H9 (cell line): ENCODE data around the gene FNDC3B. TPM values are rescaled to one million over a fixed set of nuclear protein-coding genes. Genes with fewer than 3 reads are reported as not detected.

Experiments
- DNase-seq: peaks from one replicate; pipeline ENCODE4 v3.0.0-alpha.2; 2017
- H2AFZ ChIP-seq: one replicate; pipeline ENCODE4 v1.6.1; 2013; ENCODE audit warnings: mild to moderate bottlenecking, low read length, control low read depth, moderate library complexity
- H2AK5ac ChIP-seq: 2 replicates; pipeline ENCODE4 v1.6.1; 2013; ENCODE audit warnings: low read length, control low read depth, mixed read lengths; ENCODE audit not compliant: insufficient read length
- H2BK120ac ChIP-seq: one replicate; pipeline ENCODE4 v1.6.1; 2013; ENCODE audit warnings: low read depth, mild to moderate bottlenecking, low read length, control low read depth, inconsistent platforms; ENCODE audit not compliant: poor library complexity, severe bottlenecking
- H2BK12ac ChIP-seq: 2 replicates; pipeline ENCODE4 v1.6.1; 2013; ENCODE audit warnings: low read length, control low read depth, mixed read lengths, low read depth; ENCODE audit not compliant: insufficient read length
- H2BK15ac ChIP-seq: 2 replicates; pipeline ENCODE4 v1.6.1; 2013; ENCODE audit warnings: low read depth, low read length, control low read depth
- H2BK20ac ChIP-seq: one replicate; pipeline ENCODE4 v1.6.1; 2013; ENCODE audit warnings: low read depth, mild to moderate bottlenecking, low read length, control low read depth, inconsistent platforms; ENCODE audit not compliant: poor library complexity, severe bottlenecking
- H2BK5ac ChIP-seq: 2 replicates; pipeline ENCODE4 v1.6.1; 2013; ENCODE audit warnings: low read length, control low read depth, mixed read lengths; ENCODE audit not compliant: insufficient read length
- H3K14ac ChIP-seq: 2 replicates; pipeline ENCODE4 v1.6.1; 2013; ENCODE audit warnings: low read length, control low read depth; ENCODE audit not compliant: insufficient read depth
- H3K18ac ChIP-seq: 2 replicates; pipeline ENCODE4 v1.6.1; 2013; ENCODE audit warnings: low read depth, mild to moderate bottlenecking, mixed read lengths, low read length, control low read depth; ENCODE audit not compliant: insufficient read length
- H3K23ac ChIP-seq: 2 replicates; pipeline ENCODE4 v1.6.1; 2013; ENCODE audit warnings: low read length, control low read depth, mixed read lengths, low read depth; ENCODE audit not compliant: insufficient read length
- H3K23me2 ChIP-seq: 2 replicates; pipeline ENCODE4 v1.6.1; 2013; ENCODE audit warnings: low read depth, mild to moderate bottlenecking, mixed read lengths, low read length, control low read depth; ENCODE audit not compliant: insufficient read length, poor library complexity, severe bottlenecking
- H3K27ac ChIP-seq: 2 replicates; pipeline ENCODE4 v1.5.1; 2013; ENCODE audit warnings: low read length, control low read depth, mixed read lengths, low read depth; ENCODE audit not compliant: insufficient read length
- H3K27me3 ChIP-seq: 2 replicates; pipeline ENCODE4 v1.6.1; 2013; ENCODE audit warnings: low read length, control low read depth, inconsistent platforms; ENCODE audit not compliant: insufficient read depth
- H3K4ac ChIP-seq: 2 replicates; pipeline ENCODE4 v1.6.1; 2013; ENCODE audit warnings: low read depth, mild to moderate bottlenecking, control low read depth, inconsistent platforms, low read length, moderate library complexity
- H3K4me1 ChIP-seq: 2 replicates; pipeline ENCODE4 v1.6.1; 2013; ENCODE audit warnings: low read length, control low read depth, inconsistent platforms; ENCODE audit not compliant: insufficient read depth
- H3K4me2 ChIP-seq: 2 replicates; pipeline ENCODE4 v1.6.1; 2013; ENCODE audit warnings: low read length, control low read depth, mixed read lengths; ENCODE audit not compliant: insufficient read length, insufficient read depth
- H3K56ac ChIP-seq: 2 replicates; pipeline ENCODE4 v1.6.1; 2013; ENCODE audit warnings: low read depth, mild to moderate bottlenecking, mixed read lengths, low read length, control low read depth; ENCODE audit not compliant: insufficient read length
- H3K79me1 ChIP-seq: 2 replicates; pipeline ENCODE4 v1.6.1; 2013; ENCODE audit warnings: low read depth, mild to moderate bottlenecking, moderate library complexity, low read length, control low read depth, inconsistent platforms; ENCODE audit not compliant: insufficient read depth, poor library complexity, severe bottlenecking
- H3K79me2 ChIP-seq: 2 replicates; pipeline ENCODE4 v1.6.1; 2013; ENCODE audit warnings: low read length, control low read depth, inconsistent platforms; ENCODE audit not compliant: insufficient read depth
- H3K9ac ChIP-seq: 2 replicates; pipeline ENCODE4 v1.6.1; 2013; ENCODE audit warnings: low read length, control low read depth, mixed read lengths; ENCODE audit not compliant: insufficient read length; ENCODE audit errors: extremely low read depth
- H3K9me3 ChIP-seq: one replicate; pipeline ENCODE4 v1.6.1; 2013; ENCODE audit warnings: low read depth, low read length, inconsistent platforms; ENCODE audit not compliant: control insufficient read depth
- H3T11ph ChIP-seq: one replicate; pipeline ENCODE4 v1.6.1; 2013; ENCODE audit warnings: mild to moderate bottlenecking, low read length, control low read depth, inconsistent platforms
- H4K20me1 ChIP-seq: one replicate; pipeline ENCODE4 v1.6.1; 2013; ENCODE audit not compliant: control insufficient read depth, insufficient read length, insufficient read depth
- H4K5ac ChIP-seq: 2 replicates; pipeline ENCODE4 v1.6.1; 2013; ENCODE audit warnings: low read depth, mild to moderate bottlenecking, mixed read lengths, low read length, control low read depth; ENCODE audit not compliant: insufficient read length
- H4K8ac ChIP-seq: replicated peaks from 2 replicates; pipeline ENCODE4 v1.6.1; 2013; ENCODE audit warnings: low read length, control low read depth, mixed read lengths, low read depth; ENCODE audit not compliant: insufficient read length
- H4K91ac ChIP-seq: 2 replicates; pipeline ENCODE4 v1.6.1; 2013; ENCODE audit warnings: low read depth, mild to moderate bottlenecking, moderate library complexity, mixed read lengths, low read length, control low read depth; ENCODE audit not compliant: insufficient read length
- H3K27ac Mint-ChIP-seq, 3 experiments: 2 replicates in 2 of 3; 3 replicates in 1 of 3; pipeline ENCODE4 v1.8.0; 2020 to 2021; ENCODE audit warnings: mixed read lengths in 3 of 3, mild to moderate bottlenecking in 1 of 3, moderate library complexity in 1 of 3
- H3K27me3 Mint-ChIP-seq: 2 replicates; pipeline ENCODE4 v1.8.0; 2021; ENCODE audit warnings: low read depth, mild to moderate bottlenecking, moderate library complexity, mixed read lengths
- H3K36me3 Mint-ChIP-seq, 3 experiments: 2 replicates in 2 of 3; 3 replicates in 1 of 3; pipeline ENCODE4 v1.8.0; 2020 to 2021; ENCODE audit warnings: low read depth in 3 of 3, mixed read lengths in 3 of 3; ENCODE audit not compliant: insufficient read depth in 1 of 3
- H3K4me1 Mint-ChIP-seq, 2 experiments: 2 replicates each; pipeline ENCODE4 v1.8.0; 2020; ENCODE audit warnings: mixed read lengths in 2 of 2
- H3K4me3 Mint-ChIP-seq, 2 experiments: 2 replicates in 1 of 2; 3 replicates in 1 of 2; pipeline ENCODE4 v1.8.0; 2020 to 2021; ENCODE audit warnings: mild to moderate bottlenecking in 2 of 2, mixed read lengths in 2 of 2, moderate library complexity in 1 of 2
- H3K9me3 Mint-ChIP-seq, 2 experiments: 2 replicates in 1 of 2; 3 replicates in 1 of 2; pipeline ENCODE4 v1.8.0; 2020; ENCODE audit warnings: mild to moderate bottlenecking in 2 of 2, mixed read lengths in 2 of 2, moderate library complexity in 1 of 2
- WGBS: extraction: QIAGEN DNeasy Blood & Tissue Kit; methylation state at CpG from one replicate; pipeline ENCODE4 v1.1.7; 2013; ENCODE audit warnings: missing lambda C conversion rate, low lambda C conversion rate, mixed read lengths; ENCODE audit not compliant: insufficient read length; ENCODE audit errors: extremely low coverage; 5-methylcytosine and 5-hydroxymethylcytosine counted together
- total RNA-seq: library from RNA; stranded (reverse); gene quantifications from 2 replicates; pipeline ENCODE4 v1.2.1, GENCODE V29; 2021
- TF ChIP-seq, protein P1 (sequence below): fragments of 200-600 bp; sonication (generic); conservative IDR thresholded peaks from 3 replicates; pipeline ENCODE4 v1.8.0; 2021; ENCODE audit warnings: antibody characterized with exemption, mild to moderate bottlenecking

The FNDC3B gene
- total RNA-seq, 1 experiment from 2014 or later: 43.8 TPM

GRCh38 chr3:172186607-172187006, 147.2 kb downstream of the FNDC3B start:
- WGBS: no CpG with 5 or more reads among the region's 4 CpGs
- H3K9me3 ChIP-seq: no peaks in the 10 kb centered on the region
- no peaks in the 10 kb centered on the region for H3K9me3 Mint-ChIP-seq

More at GRCh38 chr3:172186607-172187006, 147.2 kb downstream of the FNDC3B start:
- Histone ChIP-seq H4K8ac (no peak overlapping the region), H3K14ac (no peak overlapping the region), H4K20me1 (no peaks in the 10 kb centered on the region), H3T11ph (no peak overlapping the region), H3K23me2 (no peaks in the 10 kb centered on the region), H2BK5ac (no peak overlapping the region), H3K4me2 (no peak overlapping the region), H3K27me3 (no peaks in the 10 kb centered on the region), H4K5ac (no peak overlapping the region), H3K18ac (no peak overlapping the region), H2AFZ (no peak overlapping the region), H3K56ac (no peak overlapping the region), H3K9ac (no peak overlapping the region), H3K79me1 (no peaks in the 10 kb centered on the region), H2BK15ac (no peak overlapping the region), H2BK120ac (no peak overlapping the region), H3K4ac (no peak overlapping the region), H2AK5ac (no peak overlapping the region), H3K23ac (no peak overlapping the region), H3K4me1 (no peaks in the 10 kb centered on the region), H3K27ac (no peak overlapping the region), H2BK20ac (no peak overlapping the region), H3K79me2 (0 out of 2 replicates have a peak, but pooled peaks cover 3% of the 10 kb centered on the region), H2BK12ac (no peak overlapping the region), H4K91ac (no peak overlapping the region)
- TF ChIP-seq, protein P1, sequence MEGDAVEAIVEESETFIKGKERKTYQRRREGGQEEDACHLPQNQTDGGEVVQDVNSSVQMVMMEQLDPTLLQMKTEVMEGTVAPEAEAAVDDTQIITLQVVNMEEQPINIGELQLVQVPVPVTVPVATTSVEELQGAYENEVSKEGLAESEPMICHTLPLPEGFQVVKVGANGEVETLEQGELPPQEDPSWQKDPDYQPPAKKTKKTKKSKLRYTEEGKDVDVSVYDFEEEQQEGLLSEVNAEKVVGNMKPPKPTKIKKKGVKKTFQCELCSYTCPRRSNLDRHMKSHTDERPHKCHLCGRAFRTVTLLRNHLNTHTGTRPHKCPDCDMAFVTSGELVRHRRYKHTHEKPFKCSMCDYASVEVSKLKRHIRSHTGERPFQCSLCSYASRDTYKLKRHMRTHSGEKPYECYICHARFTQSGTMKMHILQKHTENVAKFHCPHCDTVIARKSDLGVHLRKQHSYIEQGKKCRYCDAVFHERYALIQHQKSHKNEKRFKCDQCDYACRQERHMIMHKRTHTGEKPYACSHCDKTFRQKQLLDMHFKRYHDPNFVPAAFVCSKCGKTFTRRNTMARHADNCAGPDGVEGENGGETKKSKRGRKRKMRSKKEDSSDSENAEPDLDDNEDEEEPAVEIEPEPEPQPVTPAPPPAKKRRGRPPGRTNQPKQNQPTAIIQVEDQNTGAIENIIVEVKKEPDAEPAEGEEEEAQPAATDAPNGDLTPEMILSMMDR: no peak
- no peak for DNase-seq
- H3K27me3 Mint-ChIP-seq: no peaks in the 10 kb centered on the region
- H3K4me3 Mint-ChIP-seq: no peak overlapping the region
- no peak overlapping the region; a peak in 2 of 7 replicates for H3K27ac Mint-ChIP-seq
- 0 out of 7 replicates have a peak, but pooled peaks cover 0 to 2% (median 0%) of the 10 kb centered on the region in 3 experiments for H3K36me3 Mint-ChIP-seq
- peaks cover 9 to 27% of the 10 kb centered on the region in 2 experiments for H3K4me1 Mint-ChIP-seq
